ENCODE results near the gene PLCB2.

DNA sequence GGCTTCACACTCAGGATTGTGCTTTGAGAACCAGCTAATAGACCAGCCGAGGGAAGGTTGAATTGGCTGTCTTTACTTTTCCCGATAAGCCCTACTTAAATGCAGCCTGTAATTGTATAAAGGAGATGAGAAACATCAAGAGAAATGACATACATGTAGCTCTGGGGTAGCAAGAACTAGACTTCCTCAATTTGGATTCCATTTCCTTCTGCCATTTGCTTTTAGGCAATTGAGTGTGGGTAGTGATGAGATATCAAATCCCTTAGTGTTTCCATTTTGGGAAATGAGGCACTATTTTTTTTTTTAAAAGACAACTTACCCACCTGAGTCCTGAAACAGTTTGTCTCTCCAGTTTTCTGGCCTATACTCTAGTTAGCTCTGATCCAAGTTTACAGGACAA, 18.0 kb upstream of the PLCB2 start:
- TF ChIP-seq, protein P1, sequence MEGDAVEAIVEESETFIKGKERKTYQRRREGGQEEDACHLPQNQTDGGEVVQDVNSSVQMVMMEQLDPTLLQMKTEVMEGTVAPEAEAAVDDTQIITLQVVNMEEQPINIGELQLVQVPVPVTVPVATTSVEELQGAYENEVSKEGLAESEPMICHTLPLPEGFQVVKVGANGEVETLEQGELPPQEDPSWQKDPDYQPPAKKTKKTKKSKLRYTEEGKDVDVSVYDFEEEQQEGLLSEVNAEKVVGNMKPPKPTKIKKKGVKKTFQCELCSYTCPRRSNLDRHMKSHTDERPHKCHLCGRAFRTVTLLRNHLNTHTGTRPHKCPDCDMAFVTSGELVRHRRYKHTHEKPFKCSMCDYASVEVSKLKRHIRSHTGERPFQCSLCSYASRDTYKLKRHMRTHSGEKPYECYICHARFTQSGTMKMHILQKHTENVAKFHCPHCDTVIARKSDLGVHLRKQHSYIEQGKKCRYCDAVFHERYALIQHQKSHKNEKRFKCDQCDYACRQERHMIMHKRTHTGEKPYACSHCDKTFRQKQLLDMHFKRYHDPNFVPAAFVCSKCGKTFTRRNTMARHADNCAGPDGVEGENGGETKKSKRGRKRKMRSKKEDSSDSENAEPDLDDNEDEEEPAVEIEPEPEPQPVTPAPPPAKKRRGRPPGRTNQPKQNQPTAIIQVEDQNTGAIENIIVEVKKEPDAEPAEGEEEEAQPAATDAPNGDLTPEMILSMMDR (IDR thresholded peaks at IDR 0.05; ENCODE audit: extremely low read depth in 1 of 2, insufficient read depth in 1 of 2, low read depth in 1 of 2, low read length in 2 of 2) = no peak
- TF ChIP-seq MYC (IDR thresholded peaks at IDR 0.05; ENCODE audit: low read depth, low read length) = no peak
- no peak for TF ChIP-seq EZH2 (IDR thresholded peaks at IDR 0.05; ENCODE audit: borderline replicate concordance, low read depth, low read length, severe bottlenecking)

All from endothelial cell of umbilical vein (primary cell).